HepG2 (cell line): Measurements from ENCODE around the gene TRMU. TPM values are rescaled to one million over a fixed set of nuclear protein-coding genes. Genes with fewer than 3 reads are reported as not detected.

ENCODE experiments used
- AKAP8 ChIP-seq: sonication (generic); formaldehyde crosslinking; IDR thresholded peaks from 2 replicates; pipeline ENCODE4 v1.5.1; 2020; ENCODE audit warnings: mild to moderate bottlenecking, missing genetic modification reagents
- CHCHD3 ChIP-seq: sonication (generic); formaldehyde crosslinking; IDR thresholded peaks from 2 replicates; pipeline ENCODE4 v1.8.0; 2022; ENCODE audit warnings: mild to moderate bottlenecking, missing genetic modification reagents, moderate library complexity
- GATA4 ChIP-seq: sonication (generic); IDR thresholded peaks from 2 replicates; pipeline ENCODE4 v1.6.1; 2016; ENCODE audit warnings: antibody characterized with exemption, low read depth, borderline replicate concordance
- ISX ChIP-seq: sonication (generic); formaldehyde crosslinking; conservative IDR thresholded peaks from 2 replicates; pipeline ENCODE4 v1.5.0; 2020; ENCODE audit warnings: missing genetic modification reagents
- KDM5B ChIP-seq: sonication (generic); formaldehyde crosslinking; IDR thresholded peaks from 2 replicates; pipeline ENCODE4 v1.4.0; 2020; ENCODE audit warnings: missing genetic modification reagents, mild to moderate bottlenecking, borderline replicate concordance
- NFIB ChIP-seq: sonication (generic); formaldehyde crosslinking; IDR thresholded peaks from 2 replicates; pipeline ENCODE4 v1.9.0; 2021; ENCODE audit warnings: missing genetic modification reagents, mild to moderate bottlenecking, borderline replicate concordance
- PCBP2 ChIP-seq: fragments of 200-400 bp; formaldehyde crosslinking; optimal IDR thresholded peaks from 2 replicates; pipeline ENCODE3; 2018; ENCODE audit warnings: low read length, low read depth; ENCODE audit not compliant: poor library complexity, severe bottlenecking
- PHF20 ChIP-seq: sonication (generic); formaldehyde crosslinking; IDR thresholded peaks from 2 replicates; pipeline ENCODE4 v1.5.0; 2020; ENCODE audit warnings: mild to moderate bottlenecking, missing genetic modification reagents
- POLR2AphosphoS5 ChIP-seq: IDR thresholded peaks from 2 replicates; pipeline ENCODE4 v1.6.1; 2012; ENCODE audit warnings: low read depth, low read length
- PRPF4 ChIP-seq: fragments of 200-400 bp; formaldehyde crosslinking; IDR thresholded peaks from 2 replicates; pipeline ENCODE4 v1.6.1; 2016; ENCODE audit warnings: low read length, low read depth; ENCODE audit not compliant: poor library complexity, severe bottlenecking
- TBX3 ChIP-seq: fragments of 450-650 bp; IDR thresholded peaks from 2 replicates; pipeline ENCODE4 v1.6.1; 2017; ENCODE audit warnings: antibody characterized with exemption, mild to moderate bottlenecking, inconsistent platforms, borderline replicate concordance
- TRIM24 ChIP-seq: sonication (generic); formaldehyde crosslinking; IDR thresholded peaks from 2 replicates; pipeline ENCODE4 v1.8.0; 2022; ENCODE audit warnings: mild to moderate bottlenecking, missing genetic modification reagents
- ZBTB33 ChIP-seq: sonication (generic); formaldehyde crosslinking; IDR thresholded peaks from 2 replicates; pipeline ENCODE4 v1.4.0; 2020; ENCODE audit warnings: missing genetic modification reagents
- ZIK1 ChIP-seq: sonication (generic); formaldehyde crosslinking; IDR thresholded peaks from 2 replicates; pipeline ENCODE4 v1.5.0; 2020; ENCODE audit warnings: mild to moderate bottlenecking, low read depth, missing genetic modification reagents, borderline replicate concordance
- ZNF101 ChIP-seq: sonication (generic); formaldehyde crosslinking; IDR thresholded peaks from 2 replicates; pipeline ENCODE4 v1.4.0; 2020; ENCODE audit warnings: mild to moderate bottlenecking, low read depth, missing genetic modification reagents, borderline replicate concordance
- ZNF232 ChIP-seq: sonication (generic); formaldehyde crosslinking; IDR thresholded peaks from 2 replicates; pipeline ENCODE4 v1.4.0; 2020; ENCODE audit warnings: missing genetic modification reagents, borderline replicate concordance
- ZNF329 ChIP-seq: sonication (generic); formaldehyde crosslinking; IDR thresholded peaks from 2 replicates; pipeline ENCODE4 v1.9.0; 2021; ENCODE audit warnings: low read depth, mild to moderate bottlenecking, missing genetic modification reagents
- ZNF446 ChIP-seq: sonication (generic); formaldehyde crosslinking; IDR thresholded peaks from 2 replicates; pipeline ENCODE4 v1.5.0; 2020; ENCODE audit warnings: mild to moderate bottlenecking, missing genetic modification reagents
- ZNF552 ChIP-seq: sonication (generic); formaldehyde crosslinking; IDR thresholded peaks from 2 replicates; pipeline ENCODE4 v1.9.0; 2022; ENCODE audit warnings: missing genetic modification reagents, mild to moderate bottlenecking, borderline replicate concordance
- ZNF569 ChIP-seq: sonication (generic); formaldehyde crosslinking; IDR thresholded peaks from 2 replicates; pipeline ENCODE4 v1.5.0; 2020; ENCODE audit warnings: mild to moderate bottlenecking, missing genetic modification reagents, moderate library complexity, borderline replicate concordance
- ZNF674 ChIP-seq: sonication (generic); formaldehyde crosslinking; IDR thresholded peaks from 2 replicates; pipeline ENCODE4 v1.5.0; 2020; ENCODE audit warnings: low read depth, mild to moderate bottlenecking, missing genetic modification reagents
- ZNF800 ChIP-seq: sonication (generic); formaldehyde crosslinking; IDR thresholded peaks from 2 replicates; pipeline ENCODE4 v1.4.0; 2020; ENCODE audit warnings: missing genetic modification reagents
- ZNF839 ChIP-seq: sonication (generic); formaldehyde crosslinking; IDR thresholded peaks from 2 replicates; pipeline ENCODE4 v1.4.0; 2020; ENCODE audit warnings: missing genetic modification reagents, mild to moderate bottlenecking, borderline replicate concordance
- polyA plus RNA-seq, 8 experiments: library from polyadenylated mRNA; depleted of rRNA in 3 of 8; stranded (reverse) in 7 of 8; unstranded in 1 of 8; fragments of >200 nt; fragmentation: Illumina TruSeq in 4 of 8; extraction: Trizol in 4 of 8; gene quantifications; 2 replicates each; pipeline versions ENCODE4 v1.2.1 to v1.2.3, GENCODE V29; 2011 to 2016; ENCODE audit warnings: low read depth in 4 of 8, missing spikeins in 1 of 8, mixed read lengths in 1 of 8; ENCODE audit not compliant: insufficient read depth in 1 of 8
- total RNA-seq, 5 experiments: library from RNA; depleted of rRNA; stranded (reverse); fragments of >200 nt; fragmentation: Illumina TruSeq; extraction: Trizol; gene quantifications; 2 replicates each; pipeline ENCODE4 v1.2.3, GENCODE V29; 2016; ENCODE audit warnings: low read depth in 1 of 5
- TF ChIP-seq, protein P1 (sequence below): sonication (generic); formaldehyde crosslinking; IDR thresholded peaks from 2 replicates; pipeline ENCODE4 v1.5.0; 2020; ENCODE audit warnings: missing genetic modification reagents
- TF ChIP-seq, protein P2 (sequence below): IDR thresholded peaks from 2 replicates; pipeline ENCODE4 v1.6.1; 2016; ENCODE audit warnings: missing genetic modification reagents, missing compliant biosample characterization

TRMU gene
- total and polyA plus RNA-seq, 2 of the 13 experiments (the other 11 are each of a cell fraction or from before 2014, with no cell fraction given): 31.0 to 50.2 TPM

- peak; percentile 61; the same call in 1 of the 2 replicates for TF ChIP-seq KDM5B (CRISPR knock-in tag)
- TF ChIP-seq ZNF674 (CRISPR knock-in tag): no peak
- no peak for TF ChIP-seq NFIB
- TF ChIP-seq POLR2AphosphoS5: peak; percentile 26; the same call in 1 of the 2 replicates
- TF ChIP-seq PRPF4: no peak
- TF ChIP-seq PCBP2: no peak
- TF ChIP-seq ZNF329 (CRISPR knock-in tag): no peak
- peak; percentile 54; the same call in 1 of the 2 replicates for TF ChIP-seq ZBTB33 (CRISPR knock-in tag)
- TF ChIP-seq GATA4: 0 out of 2 replicates have a peak, but pooled peaks have one; percentile 50
- TF ChIP-seq, protein P1, sequence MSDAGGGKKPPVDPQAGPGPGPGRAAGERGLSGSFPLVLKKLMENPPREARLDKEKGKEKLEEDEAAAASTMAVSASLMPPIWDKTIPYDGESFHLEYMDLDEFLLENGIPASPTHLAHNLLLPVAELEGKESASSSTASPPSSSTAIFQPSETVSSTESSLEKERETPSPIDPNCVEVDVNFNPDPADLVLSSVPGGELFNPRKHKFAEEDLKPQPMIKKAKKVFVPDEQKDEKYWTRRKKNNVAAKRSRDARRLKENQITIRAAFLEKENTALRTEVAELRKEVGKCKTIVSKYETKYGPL (CRISPR knock-in tag): no peak
- TF ChIP-seq ISX (CRISPR knock-in tag): no peak
- TF ChIP-seq PHF20 (CRISPR knock-in tag): no peak
- TF ChIP-seq ZNF446 (CRISPR knock-in tag): no peak
- no peak for TF ChIP-seq ZNF800 (CRISPR knock-in tag)
- no peak; the same call in 1 of the 2 replicates for TF ChIP-seq ZNF552 (CRISPR knock-in tag)
- TF ChIP-seq ZIK1 (CRISPR knock-in tag): no peak
- no peak for TF ChIP-seq ZNF569 (CRISPR knock-in tag)
- peak; percentile 71; the same call in 1 of the 2 replicates for TF ChIP-seq ZNF232
- TF ChIP-seq TBX3: peak; percentile 41; the same call in 1 of the 2 replicates
- no peak for TF ChIP-seq CHCHD3 (CRISPR knock-in tag)
- no peak for TF ChIP-seq ZNF101
- no peak for TF ChIP-seq TRIM24
- TF ChIP-seq AKAP8: no peak; the same call in 1 of the 2 replicates
- TF ChIP-seq, protein P2, sequence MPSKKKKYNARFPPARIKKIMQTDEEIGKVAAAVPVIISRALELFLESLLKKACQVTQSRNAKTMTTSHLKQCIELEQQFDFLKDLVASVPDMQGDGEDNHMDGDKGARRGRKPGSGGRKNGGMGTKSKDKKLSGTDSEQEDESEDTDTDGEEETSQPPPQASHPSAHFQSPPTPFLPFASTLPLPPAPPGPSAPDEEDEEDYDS (CRISPR knock-in tag): no peak
- no peak for TF ChIP-seq ZNF839
These were observed 42.3 kb downstream of the TRMU start (continued) for GRCh38 chr22:46377525-46378425.
